Fibroblast of skin of left biceps (primary cell): ENCODE data around the gene C20orf141.

Experiments
- DNase-seq, 2 experiments: peaks; one replicate each; pipeline ENCODE4 v3.0.0-alpha.2; 2013; ENCODE audit warnings: low read depth in 2 of 2

The C20orf141 gene

GRCh38 chr20:2846698-2847097 is 31.9 kb downstream of the C20orf141 start:
- DNase-seq: no peak

GRCh38 chr20:2847802-2848201 is 33.0 kb downstream of the C20orf141 start:
- DNase-seq: no peak

- no peak for DNase-seq
These were observed 34.7 kb downstream of the C20orf141 start for GRCh38 chr20:2849529-2849928.

- no peak for DNase-seq
These were observed 36.3 kb downstream of the C20orf141 start for GRCh38 chr20:2851086-2851485.

GRCh38 chr20:2858591-2858990 is 43.8 kb downstream of the C20orf141 start:
- no peak for DNase-seq

- no peak for DNase-seq
These were observed 44.7 kb downstream of the C20orf141 start for GRCh38 chr20:2859330-2860121.

GRCh38 chr20:2864626-2865025 is 49.8 kb downstream of the C20orf141 start:
- DNase-seq: no peak

GRCh38 chr20:2865101-2865500 is 50.3 kb downstream of the C20orf141 start:
- no peak for DNase-seq
